M059J (cell line): Measurements from ENCODE around the gene HRK. TPM values are rescaled to one million over a fixed set of nuclear protein-coding genes. Genes with fewer than 3 reads are reported as not detected.
A peak's percentile ranks its signal among the peaks of the same experiment; 100 is the strongest.

ENCODE experiments used
- DNase-seq: peaks from one replicate; pipeline ENCODE4 v3.0.0-alpha.2; 2012; ENCODE audit warnings: low read depth
- total RNA-seq: library from RNA; depleted of rRNA; stranded (reverse); fragments of >200 nt; shearing (Covaris generic); gene quantifications from 2 replicates; pipeline ENCODE4 v1.2.3, GENCODE V29; 2014

HRK gene
- total RNA-seq, 1 experiment from 2014 or later: not detected

GRCh38 chr12:116898669-116899068, 17.4 kb upstream of the HRK start:
- no peak for DNase-seq

GRCh38 chr12:116897476-116897875, 16.2 kb upstream of the HRK start:
- no peak for DNase-seq

GRCh38 chr12:116896411-116896924, 15.2 kb upstream of the HRK start:
- no peak for DNase-seq

- no peak for DNase-seq
These were observed 13.7 kb upstream of the HRK start for GRCh38 chr12:116894913-116895312.

GRCh38 chr12:116892349-116893140, 11.3 kb upstream of the HRK start:
- DNase-seq: peak; percentile 25

GRCh38 chr12:116891019-116891418, 9.8 kb upstream of the HRK start:
- DNase-seq: no peak

GRCh38 chr12:116890330-116890729, 9.1 kb upstream of the HRK start:
- no peak for DNase-seq

- DNase-seq: no peak
These were observed 6.7 kb upstream of the HRK start for GRCh38 chr12:116887897-116888296.

GRCh38 chr12:116887244-116887643, 6.0 kb upstream of the HRK start:
- no peak for DNase-seq

GRCh38 chr12:116885491-116885890, 4.2 kb upstream of the HRK start:
- DNase-seq: peak; percentile 34

- DNase-seq: no peak
These were observed 3.6 kb upstream of the HRK start for GRCh38 chr12:116884871-116885270.

GRCh38 chr12:116882742-116883141, 1.5 kb upstream of the HRK start:
- DNase-seq: peak; percentile 57

- no peak for DNase-seq
These were observed 751 bp upstream of the HRK start for GRCh38 chr12:116881877-116882507.

- DNase-seq: peak; percentile 42
These were observed 370 bp downstream of the HRK start for GRCh38 chr12:116880817-116881324.

GRCh38 chr12:116880213-116880816, 926 bp downstream of the HRK start:
- no peak for DNase-seq

- DNase-seq: no peak
These were observed 1.6 kb downstream of the HRK start for GRCh38 chr12:116879509-116880212.

- no peak for DNase-seq
These were observed 2.4 kb downstream of the HRK start for GRCh38 chr12:116878567-116879508.

- DNase-seq: no peak
These were observed 4.9 kb downstream of the HRK start for GRCh38 chr12:116876151-116876869.

GRCh38 chr12:116874324-116874995, 6.8 kb downstream of the HRK start:
- no peak for DNase-seq
